Karpas-422 (cell line): Measurements from ENCODE around the gene PBX1. TPM values are rescaled to one million over a fixed set of nuclear protein-coding genes. Genes with fewer than 3 reads are reported as not detected.

ENCODE experiments used
- DNase-seq: peaks from one replicate; pipeline ENCODE4 v3.0.0-alpha.2; 2015
- H2AFZ ChIP-seq: fragments of 200-600 bp; sonication (generic); 2 replicates; pipeline ENCODE4 v1.6.1; 2014; ENCODE audit warnings: antibody characterized with exemption, low read length, mixed read lengths
- H3K27ac ChIP-seq: fragments of 200-600 bp; sonication (generic); 2 replicates; pipeline ENCODE4 v1.5.1; 2014; ENCODE audit warnings: mild to moderate bottlenecking, low read length, moderate library complexity
- H3K27me3 ChIP-seq: fragments of 200-600 bp; sonication (generic); 2 replicates; pipeline ENCODE4 v1.6.1; 2014; ENCODE audit warnings: low read length, mixed read lengths
- H3K36me3 ChIP-seq: fragments of 200-600 bp; sonication (generic); 2 replicates; pipeline ENCODE4 v1.6.1; 2014; ENCODE audit warnings: low read length, mixed read lengths; ENCODE audit not compliant: insufficient read depth
- H3K4me1 ChIP-seq: fragments of 200-600 bp; sonication (generic); 2 replicates; pipeline ENCODE4 v1.6.1; 2014; ENCODE audit warnings: mild to moderate bottlenecking, low read length, mixed read lengths
- H3K4me2 ChIP-seq: fragments of 200-600 bp; sonication (generic); 2 replicates; pipeline ENCODE4 v1.6.1; 2014; ENCODE audit warnings: low read length, low read depth, mild to moderate bottlenecking; ENCODE audit not compliant: poor library complexity, severe bottlenecking
- H3K4me3 ChIP-seq: fragments of 200-600 bp; sonication (generic); 2 replicates; pipeline ENCODE4 v1.5.1; 2014; ENCODE audit warnings: mild to moderate bottlenecking, antibody characterized with exemption, low read length, mixed read lengths
- H3K79me2 ChIP-seq: fragments of 200-600 bp; sonication (generic); 2 replicates; pipeline ENCODE4 v1.6.1; 2014; ENCODE audit warnings: mild to moderate bottlenecking, low read length, mixed read lengths
- H3K9ac ChIP-seq: fragments of 200-600 bp; sonication (generic); 2 replicates; pipeline ENCODE4 v1.6.0; 2014; ENCODE audit warnings: low read length
- H3K9me2 ChIP-seq: fragments of 200-600 bp; sonication (generic), shearing (Covaris generic); replicated peaks from 2 replicates; pipeline ENCODE4 v1.6.0; 2014; ENCODE audit warnings: mild to moderate bottlenecking, low read length, moderate library complexity; ENCODE audit not compliant: insufficient read depth
- H3K9me3 ChIP-seq: fragments of 300-700, 200-600 bp; sonication (generic); 2 replicates; pipeline ENCODE4 v1.6.1; 2014; ENCODE audit warnings: low read length, mixed read lengths
- H4K20me1 ChIP-seq: fragments of 200-600 bp; sonication (generic); 2 replicates; pipeline ENCODE4 v1.6.1; 2014; ENCODE audit warnings: mild to moderate bottlenecking, antibody characterized with exemption, low read length, low read depth; ENCODE audit not compliant: insufficient read depth
- total RNA-seq: library from RNA; depleted of rRNA; stranded (reverse); fragments of >200 nt; shearing (Covaris generic); gene quantifications from 2 replicates; pipeline ENCODE4 v1.2.3, GENCODE V29; 2014; ENCODE audit warnings: low replicate concordance

Gene PBX1
- total RNA-seq, 1 experiment from 2014 or later: 0.41 TPM

- Histone ChIP-seq H3K4me3 (no peak overlapping the region), H3K27ac (no peak overlapping the region), H3K27me3 (no peaks in the 10 kb centered on the region), H3K36me3 (no peaks in the 10 kb centered on the region), H3K79me2 (no peaks in the 10 kb centered on the region), H3K9me2 (no peaks in the 10 kb centered on the region), H3K4me1 (no peaks in the 10 kb centered on the region), H2AFZ (no peak overlapping the region), H3K4me2 (no peak overlapping the region), H3K9ac (no peak overlapping the region), H3K9me3 (no peaks in the 10 kb centered on the region), H4K20me1 (no peaks in the 10 kb centered on the region)
- no peak for DNase-seq
Observed at GRCh38 chr1:164611754-164612642, 53.0 kb downstream of the PBX1 start.

DNA sequence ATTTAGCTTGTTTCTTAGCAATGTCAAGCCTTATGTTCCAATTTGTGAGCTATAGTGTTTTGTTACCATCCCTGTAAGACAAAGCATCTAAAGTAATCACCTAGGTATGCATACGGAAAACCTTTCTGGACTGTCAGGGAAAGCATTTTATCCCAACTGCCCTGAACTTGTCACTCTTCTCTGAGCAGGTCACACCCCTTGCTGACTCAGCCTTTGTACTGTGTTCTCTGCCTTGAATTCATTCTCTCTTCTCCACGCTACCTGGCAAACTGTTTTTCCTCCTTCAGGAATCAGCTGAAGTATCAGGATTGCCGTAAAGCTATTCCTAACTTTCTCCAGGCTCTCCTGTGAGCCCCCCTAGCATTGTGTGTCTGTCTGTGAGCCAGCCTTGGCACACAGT, 54.2 kb downstream of the PBX1 start:
- no peak overlapping the region for H3K4me3 ChIP-seq
- no peak overlapping the region for H3K27ac ChIP-seq
- H4K20me1 ChIP-seq: no peaks in the 10 kb centered on the region
- H3K9me3 ChIP-seq: no peaks in the 10 kb centered on the region
- H2AFZ ChIP-seq: no peak overlapping the region
- H3K4me1 ChIP-seq: no peaks in the 10 kb centered on the region
- H3K79me2 ChIP-seq: no peaks in the 10 kb centered on the region
- H3K9me2 ChIP-seq: no peaks in the 10 kb centered on the region
- H3K27me3 ChIP-seq: no peaks in the 10 kb centered on the region
- no peak overlapping the region for H3K9ac ChIP-seq
- H3K4me2 ChIP-seq: no peak overlapping the region
- H3K36me3 ChIP-seq: no peaks in the 10 kb centered on the region
- no peak for DNase-seq

GRCh38 chr1:164614316-164614715, 55.3 kb downstream of the PBX1 start:
- H3K27ac ChIP-seq: no peak overlapping the region
- H3K36me3 ChIP-seq: no peaks in the 10 kb centered on the region
- no peak overlapping the region for H2AFZ ChIP-seq
- H4K20me1 ChIP-seq: no peaks in the 10 kb centered on the region
- H3K27me3 ChIP-seq: no peaks in the 10 kb centered on the region
- H3K9ac ChIP-seq: no peak overlapping the region
- no peaks in the 10 kb centered on the region for H3K9me2 ChIP-seq
- H3K4me1 ChIP-seq: no peaks in the 10 kb centered on the region
- no peaks in the 10 kb centered on the region for H3K9me3 ChIP-seq
- no peak for DNase-seq
- no peaks in the 10 kb centered on the region for H3K79me2 ChIP-seq
- H3K4me3 ChIP-seq: no peak overlapping the region
- H3K4me2 ChIP-seq: no peak overlapping the region

DNA sequence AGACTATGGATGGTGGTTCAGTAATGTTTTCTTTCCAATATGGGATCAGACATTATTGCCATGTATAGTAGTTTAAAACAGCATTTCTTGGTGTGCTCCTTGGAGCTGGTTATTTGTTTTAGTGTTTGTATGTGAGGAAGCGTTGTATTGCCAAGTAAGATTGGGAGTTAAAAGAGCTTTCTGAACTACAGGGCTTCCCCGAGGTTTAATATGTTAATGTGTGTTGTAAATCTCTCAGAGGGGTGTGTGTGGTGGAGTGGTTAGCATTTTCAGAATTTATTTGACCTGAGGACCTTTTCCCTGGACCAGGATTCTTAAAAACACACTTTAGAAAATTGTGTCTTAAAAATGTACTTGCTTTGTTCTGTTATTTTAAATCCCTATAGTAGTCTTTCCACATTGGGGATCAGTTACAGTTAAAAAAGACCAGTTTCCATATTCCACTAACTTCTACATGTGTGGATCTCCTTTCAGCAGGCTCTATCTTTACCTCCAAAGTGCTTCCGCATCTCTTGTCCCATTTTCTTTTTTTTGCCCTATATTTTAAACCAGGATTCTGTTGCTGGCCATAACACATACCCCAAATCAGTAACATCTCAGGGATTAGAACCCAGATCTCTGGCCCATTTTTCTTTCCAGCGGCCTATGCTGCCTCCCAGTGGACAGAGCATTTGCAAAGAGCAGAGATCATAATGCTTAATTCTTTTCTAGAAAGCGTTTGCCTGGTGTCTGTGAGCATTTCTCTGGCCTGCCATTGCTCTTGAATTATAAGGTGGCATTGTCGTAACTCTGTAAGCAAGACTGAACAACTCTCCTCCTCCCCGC, 58.6 kb downstream of the PBX1 start:
- Histone ChIP-seq H3K9ac (no peak overlapping the region), H3K27me3 (no peaks in the 10 kb centered on the region), H3K27ac (no peak overlapping the region), H2AFZ (no peak overlapping the region), H3K4me1 (no peaks in the 10 kb centered on the region), H3K79me2 (no peaks in the 10 kb centered on the region), H3K36me3 (no peaks in the 10 kb centered on the region), H3K4me2 (no peak overlapping the region), H4K20me1 (no peaks in the 10 kb centered on the region), H3K9me3 (no peaks in the 10 kb centered on the region), H3K4me3 (no peak overlapping the region), H3K9me2 (no peaks in the 10 kb centered on the region)
- DNase-seq: peak; percentile 74

DNA sequence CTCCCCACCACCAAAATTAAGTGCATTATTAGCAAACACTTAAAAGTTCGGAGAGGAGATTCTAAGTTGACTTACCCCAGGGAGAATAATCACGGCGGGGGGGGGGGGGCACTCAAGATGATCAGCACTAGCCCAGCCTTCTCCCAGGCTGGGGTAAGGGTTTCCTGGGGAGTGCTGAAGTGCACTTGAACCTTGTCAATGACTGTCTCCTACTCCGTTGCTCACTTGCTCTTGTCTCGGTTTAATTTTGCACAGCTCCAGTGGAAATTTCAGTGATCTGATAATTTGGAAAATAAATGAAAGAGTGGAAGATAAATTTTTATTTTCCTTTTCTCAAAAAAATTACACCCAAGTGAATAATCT, 59.2 kb downstream of the PBX1 start:
- DNase-seq: no peak
- Histone ChIP-seq H3K4me3 (no peak overlapping the region), H4K20me1 (no peaks in the 10 kb centered on the region), H3K4me1 (no peaks in the 10 kb centered on the region), H3K27me3 (no peaks in the 10 kb centered on the region), H3K27ac (no peak overlapping the region), H3K9me3 (no peaks in the 10 kb centered on the region), H3K79me2 (no peaks in the 10 kb centered on the region), H3K4me2 (no peak overlapping the region), H2AFZ (no peak overlapping the region), H3K36me3 (no peaks in the 10 kb centered on the region), H3K9ac (no peak overlapping the region), H3K9me2 (no peaks in the 10 kb centered on the region)

DNA sequence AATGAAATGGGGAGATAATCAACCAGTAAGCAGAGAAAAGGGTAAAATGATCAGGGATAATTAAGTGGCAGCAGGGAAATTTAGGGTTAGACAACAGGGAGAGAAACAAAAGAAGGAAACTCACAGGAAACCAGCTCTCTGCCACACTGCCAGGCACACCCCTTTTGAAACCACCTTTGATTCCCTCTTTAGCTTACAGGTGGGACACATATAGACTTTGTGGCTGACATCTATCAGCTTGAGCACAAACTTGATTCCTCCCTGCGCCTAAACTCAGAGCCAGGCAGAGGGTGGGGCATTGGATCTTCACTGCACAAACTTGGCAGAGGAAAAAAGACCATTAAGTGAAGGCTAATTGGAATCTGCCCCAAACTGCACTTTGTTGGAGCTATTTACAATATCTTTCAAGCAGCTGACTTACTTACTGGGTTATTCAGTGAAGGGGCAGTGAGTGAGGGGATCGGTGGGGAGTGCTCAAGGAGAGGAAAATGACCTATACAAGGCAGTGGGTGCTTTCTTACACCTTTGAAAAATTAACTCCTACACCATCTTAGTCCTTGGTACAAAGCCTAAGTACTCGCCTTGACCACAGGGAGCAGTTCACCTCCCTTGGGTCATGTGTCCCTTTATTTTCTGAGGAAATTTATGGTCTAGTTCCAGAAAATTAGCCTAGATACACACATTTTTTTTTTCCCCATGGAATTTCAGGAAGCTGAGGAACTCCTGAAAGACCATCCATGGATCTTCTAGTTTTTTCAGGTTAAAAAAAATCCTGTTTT, 60.2 kb downstream of the PBX1 start:
- H3K36me3 ChIP-seq: no peaks in the 10 kb centered on the region
- no peak overlapping the region for H3K27ac ChIP-seq
- H3K9ac ChIP-seq: no peak overlapping the region
- no peaks in the 10 kb centered on the region for H3K9me3 ChIP-seq
- H3K4me1 ChIP-seq: no peaks in the 10 kb centered on the region
- H3K27me3 ChIP-seq: no peaks in the 10 kb centered on the region
- H3K4me2 ChIP-seq: no peak overlapping the region
- DNase-seq: no peak
- H4K20me1 ChIP-seq: no peaks in the 10 kb centered on the region
- H3K4me3 ChIP-seq: no peak overlapping the region
- no peaks in the 10 kb centered on the region for H3K79me2 ChIP-seq
- H3K9me2 ChIP-seq: no peaks in the 10 kb centered on the region
- H2AFZ ChIP-seq: no peak overlapping the region

GRCh38 chr1:164622068-164622845, 63.3 kb downstream of the PBX1 start:
- H3K4me2 ChIP-seq: no peak overlapping the region
- H3K27me3 ChIP-seq: no peaks in the 10 kb centered on the region
- no peak overlapping the region for H3K27ac ChIP-seq
- H3K4me3 ChIP-seq: no peak overlapping the region
- H3K79me2 ChIP-seq: no peaks in the 10 kb centered on the region
- H3K9me2 ChIP-seq: no peaks in the 10 kb centered on the region
- H4K20me1 ChIP-seq: no peaks in the 10 kb centered on the region
- H3K9ac ChIP-seq: no peak overlapping the region
- H3K36me3 ChIP-seq: no peaks in the 10 kb centered on the region
- no peaks in the 10 kb centered on the region for H3K4me1 ChIP-seq
- no peaks in the 10 kb centered on the region for H3K9me3 ChIP-seq
- no peak for DNase-seq
- no peak overlapping the region for H2AFZ ChIP-seq
